SU-DHL-6 (cell line): ENCODE measurements around the gene STK33.

Source experiments
- EZH2phosphoT487 ChIP-seq: fragments of 200-600 bp; sonication (generic), shearing (Covaris generic); conservative IDR thresholded peaks from 2 replicates; pipeline ENCODE4 v1.6.1; 2018; ENCODE audit warnings: mild to moderate bottlenecking, antibody characterized with exemption, low read length, moderate library complexity, mixed read lengths
- TF ChIP-seq, protein P1 (sequence below): fragments of 200-600 bp; sonication (generic); IDR thresholded peaks from one replicate; pipeline ENCODE4 v1.5.1; 2017; ENCODE audit warnings: antibody characterized with exemption, mild to moderate bottlenecking, low read length, moderate library complexity; ENCODE audit not compliant: insufficient read depth, poor library complexity, severe bottlenecking

DNA sequence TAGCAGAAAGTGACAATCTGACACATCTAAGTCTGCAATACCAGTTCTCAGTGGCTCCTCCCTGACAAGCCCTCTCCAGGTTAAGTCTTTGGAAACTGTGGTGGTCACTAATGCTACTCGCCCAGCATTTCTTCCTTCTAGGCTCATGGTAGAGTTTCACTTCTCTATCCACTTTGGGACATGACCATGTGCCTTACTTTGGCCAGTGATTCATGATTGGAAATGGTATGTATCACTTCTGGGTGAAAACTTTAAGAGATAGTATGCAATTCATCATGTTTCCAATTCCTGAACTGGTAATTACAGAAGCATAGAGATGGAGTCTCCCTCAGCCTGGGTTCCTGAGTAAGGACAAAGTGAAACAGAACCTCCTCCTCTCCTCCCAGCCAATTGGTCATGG, 178.8 kb downstream of the STK33 start:
- TF ChIP-seq, protein P1, sequence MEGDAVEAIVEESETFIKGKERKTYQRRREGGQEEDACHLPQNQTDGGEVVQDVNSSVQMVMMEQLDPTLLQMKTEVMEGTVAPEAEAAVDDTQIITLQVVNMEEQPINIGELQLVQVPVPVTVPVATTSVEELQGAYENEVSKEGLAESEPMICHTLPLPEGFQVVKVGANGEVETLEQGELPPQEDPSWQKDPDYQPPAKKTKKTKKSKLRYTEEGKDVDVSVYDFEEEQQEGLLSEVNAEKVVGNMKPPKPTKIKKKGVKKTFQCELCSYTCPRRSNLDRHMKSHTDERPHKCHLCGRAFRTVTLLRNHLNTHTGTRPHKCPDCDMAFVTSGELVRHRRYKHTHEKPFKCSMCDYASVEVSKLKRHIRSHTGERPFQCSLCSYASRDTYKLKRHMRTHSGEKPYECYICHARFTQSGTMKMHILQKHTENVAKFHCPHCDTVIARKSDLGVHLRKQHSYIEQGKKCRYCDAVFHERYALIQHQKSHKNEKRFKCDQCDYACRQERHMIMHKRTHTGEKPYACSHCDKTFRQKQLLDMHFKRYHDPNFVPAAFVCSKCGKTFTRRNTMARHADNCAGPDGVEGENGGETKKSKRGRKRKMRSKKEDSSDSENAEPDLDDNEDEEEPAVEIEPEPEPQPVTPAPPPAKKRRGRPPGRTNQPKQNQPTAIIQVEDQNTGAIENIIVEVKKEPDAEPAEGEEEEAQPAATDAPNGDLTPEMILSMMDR = no peak
- no peak for TF ChIP-seq EZH2phosphoT487
